MCF 10A (cell line): ENCODE results near the gene SLC24A3. TPM values are rescaled to one million over a fixed set of nuclear protein-coding genes. Genes with fewer than 3 reads are reported as not detected.

Source experiments
- BruUV-seq: library from RNA; stranded (reverse); fragments of 400-500 nt; replicated peaks from 2 replicates; lab custom pipeline; 2021; lab: Mats Ljungman, UMichigan
- CTCF ChIA-PET: fragments of 300-600 bp; sonication (Branson Sonifier 250); formaldehyde crosslinking; extraction: SDS; loops from one replicate; lab custom pipeline; 2021; ENCODE audit warnings: antibody characterized with exemption, inconsistent platforms; lab: Yijun Ruan, JAX
- POLR2A ChIA-PET: fragments of 300-600, 350-650 bp; sonication (Branson Sonifier 250); formaldehyde crosslinking; extraction: SDS; loops from one replicate; lab custom pipeline; 2020; ENCODE audit warnings: antibody characterized with exemption, inconsistent platforms; lab: Yijun Ruan, JAX
- DNase-seq: peaks from one replicate; pipeline ENCODE4 v3.0.0-alpha.2; 2018; ENCODE audit not compliant: unreplicated experiment
- H3K27ac Mint-ChIP-seq: one replicate; pipeline ENCODE4 v1.8.0; 2022; ENCODE audit warnings: mild to moderate bottlenecking, low read depth, mixed read lengths; ENCODE audit not compliant: unreplicated experiment
- H3K27me3 Mint-ChIP-seq: one replicate; pipeline ENCODE4 v1.8.0; 2022; ENCODE audit warnings: mixed read lengths; ENCODE audit not compliant: insufficient read depth, unreplicated experiment
- H3K36me3 Mint-ChIP-seq: one replicate; pipeline ENCODE4 v1.8.0; 2022; ENCODE audit warnings: mild to moderate bottlenecking, moderate library complexity, mixed read lengths; ENCODE audit not compliant: insufficient read depth, unreplicated experiment
- H3K4me1 Mint-ChIP-seq: one replicate; pipeline ENCODE4 v1.8.0; 2022; ENCODE audit warnings: mixed read lengths; ENCODE audit not compliant: insufficient read depth, unreplicated experiment
- H3K4me3 Mint-ChIP-seq: one replicate; pipeline ENCODE4 v1.8.0; 2022; ENCODE audit warnings: mild to moderate bottlenecking, moderate library complexity, mixed read lengths; ENCODE audit not compliant: unreplicated experiment
- H3K9me3 Mint-ChIP-seq: one replicate; pipeline ENCODE4 v1.8.0; 2022; ENCODE audit warnings: mixed read lengths; ENCODE audit not compliant: unreplicated experiment
- CTCF ChIP-seq: fragments of 200-600 bp; IDR thresholded peaks from one replicate; pipeline ENCODE4 v1.8.0; 2022; ENCODE audit warnings: antibody characterized with exemption, mild to moderate bottlenecking; ENCODE audit not compliant: unreplicated experiment
- intact Hi-C: fragments of 100-400 bp; cut with micrococcal nuclease; formaldehyde crosslinking; loops from 2 replicates; pipeline ENCODE4 v1.14.1; 2022
- total RNA-seq: library from RNA; stranded (reverse); gene quantifications from 2 replicates; pipeline ENCODE4 v1.2.3, GENCODE V29; 2022

The SLC24A3 gene
- total RNA-seq, 1 experiment from 2014 or later: not detected

DNA sequence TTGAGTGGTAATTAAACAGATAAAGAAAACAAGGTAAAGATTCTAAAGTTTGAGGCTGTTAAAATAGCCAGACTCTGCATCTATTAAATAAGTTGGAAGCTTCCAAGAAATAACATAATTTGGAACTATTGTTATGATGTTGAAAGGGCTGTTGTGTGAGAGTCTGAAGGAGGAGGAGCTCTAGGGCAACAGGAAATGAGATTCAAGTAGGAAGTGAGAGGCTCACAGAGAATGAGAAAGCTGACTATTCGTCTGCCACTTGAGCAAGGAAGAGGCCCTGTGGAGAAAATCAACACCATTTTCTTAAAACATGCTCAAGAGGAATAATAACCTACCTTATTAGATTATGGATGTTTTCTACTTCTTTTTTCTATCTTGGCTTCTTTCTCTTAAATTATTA, 185.2 kb downstream of the SLC24A3 start:
- POLR2A ChIA-PET: no interaction called here
- no peaks in the 10 kb centered on the region for H3K36me3 Mint-ChIP-seq
- peaks cover 55% of the 10 kb centered on the region for H3K9me3 Mint-ChIP-seq
- no TSS peak for BruUV-seq
- no peaks in the 10 kb centered on the region for H3K27me3 Mint-ChIP-seq
- no peaks in the 10 kb centered on the region for H3K4me1 Mint-ChIP-seq
- no peak overlapping the region for H3K4me3 Mint-ChIP-seq
- no peak overlapping the region for H3K27ac Mint-ChIP-seq
- intact Hi-C loops: no loop called here
- no peak for DNase-seq
- CTCF ChIA-PET: interaction anchor here (0.6 kb wide), 1 partner anchor 9 kb away, joined by 3 read pairs; no protein-coding TSS in a partner anchor
- TF ChIP-seq CTCF: no peak

DNA sequence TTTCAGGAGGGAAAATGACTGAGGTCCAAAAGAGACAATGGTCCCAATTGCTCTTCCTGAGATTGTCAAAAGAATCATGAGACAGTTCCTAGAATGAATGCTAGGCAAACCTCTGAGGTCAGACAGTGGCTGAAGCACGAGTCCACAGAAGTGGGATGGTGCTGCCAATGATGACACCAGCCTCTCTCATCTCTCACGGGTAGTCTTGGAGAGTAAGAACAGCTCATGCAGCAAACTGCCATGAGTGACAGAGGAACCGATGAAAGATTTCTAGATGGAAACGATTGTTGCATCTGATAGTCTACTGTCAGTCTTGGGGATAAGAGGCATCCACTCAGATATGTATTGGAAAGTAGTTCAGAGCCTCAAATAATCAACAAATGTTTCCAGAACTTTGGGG, 188.7 kb downstream of the SLC24A3 start:
- POLR2A ChIA-PET: no interaction called here
- H3K36me3 Mint-ChIP-seq: no peaks in the 10 kb centered on the region
- H3K4me3 Mint-ChIP-seq: no peak overlapping the region
- no peak for TF ChIP-seq CTCF
- CTCF ChIA-PET: interaction anchor here (0.6 kb wide), 1 partner anchor 969 kb away, joined by 4 read pairs; no protein-coding TSS in a partner anchor
- no peak overlapping the region for H3K27ac Mint-ChIP-seq
- no peaks in the 10 kb centered on the region for H3K27me3 Mint-ChIP-seq
- peaks cover 35% of the 10 kb centered on the region for H3K9me3 Mint-ChIP-seq
- DNase-seq: no peak
- intact Hi-C loops: no loop called here
- H3K4me1 Mint-ChIP-seq: no peaks in the 10 kb centered on the region
- no TSS peak for BruUV-seq

DNA sequence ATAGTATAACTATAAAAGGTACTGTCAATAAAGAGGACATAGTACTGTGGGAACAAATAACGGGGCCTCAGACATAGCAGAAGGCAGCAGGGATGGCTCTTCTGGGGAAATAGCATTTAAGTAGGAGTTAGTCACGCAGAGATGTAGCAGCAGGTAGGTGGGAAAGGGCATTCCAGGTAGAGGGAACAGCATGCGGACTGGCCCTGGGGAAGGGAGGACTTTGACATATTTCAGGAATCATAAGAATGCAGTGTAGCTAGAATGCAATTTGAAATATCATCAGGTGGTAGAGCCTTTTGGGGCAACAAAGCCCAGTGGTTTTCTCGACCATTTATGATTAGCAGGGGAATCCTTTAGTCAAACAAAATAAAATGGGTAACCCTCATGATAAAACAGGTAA, 191.1 kb downstream of the SLC24A3 start:
- no peaks in the 10 kb centered on the region for H3K4me1 Mint-ChIP-seq
- CTCF ChIA-PET: interaction anchor here (0.6 kb wide), 1 partner anchor 37 kb away, joined by 3 read pairs; no protein-coding TSS in a partner anchor
- no peak overlapping the region for H3K4me3 Mint-ChIP-seq
- H3K27ac Mint-ChIP-seq: no peak overlapping the region
- no peak for TF ChIP-seq CTCF
- no peak for DNase-seq
- no peaks in the 10 kb centered on the region for H3K27me3 Mint-ChIP-seq
- H3K9me3 Mint-ChIP-seq: peaks cover 27% of the 10 kb centered on the region
- intact Hi-C loops: no loop called here
- no TSS peak for BruUV-seq
- H3K36me3 Mint-ChIP-seq: no peaks in the 10 kb centered on the region
- POLR2A ChIA-PET: no interaction called here

GRCh38 chr20:19404826-19405225, 192.4 kb downstream of the SLC24A3 start:
- Mint-ChIP-seq H3K4me1 (no peaks in the 10 kb centered on the region), H3K27ac (no peak overlapping the region), H3K27me3 (no peaks in the 10 kb centered on the region), H3K36me3 (no peaks in the 10 kb centered on the region), H3K4me3 (no peak overlapping the region), H3K9me3 (peaks cover 20% of the 10 kb centered on the region)
- POLR2A ChIA-PET: no interaction called here
- CTCF ChIA-PET: interaction anchor here (0.7 to 0.8 kb wide), 2 partner anchors 199 to 424 kb away, joined by 3 read pairs; no protein-coding TSS in a partner anchor
- intact Hi-C loops: no loop called here
- DNase-seq: no peak
- no peak for TF ChIP-seq CTCF
- no TSS peak for BruUV-seq
